Measurements from ENCODE around the gene PLEKHN1.
A peak's percentile ranks its signal among the peaks of the same experiment; 100 is the strongest.

Gene PLEKHN1

GRCh38 chr1:966135-966703, at the start of gene PLEKHN1:
Gene PLEKHN1, plus strand, starts transcription at chr1:966482. Its CDS starts 50 bp downstream, at chr1:966532.
- DNase-seq = peak; percentile 55
- peaks cover 16% of the 10 kb centered on the region for H3K36me3 ChIP-seq (replicated peaks)
- in situ Hi-C loops (cut with HindIII; ENCODE audit: low pct_ligation_motif_present, low sequenced_read_pairs) = no loop called here
- H3K27ac ChIP-seq = peak within 1 kb of the TSS; percentile 70
- H3K4me3 ChIP-seq (ENCODE audit: low read depth, low read length) = peak within 1 kb of the TSS; percentile 63
- no peak for TF ChIP-seq CTCF (IDR thresholded peaks at IDR 0.05; ENCODE audit: low read depth, low read length, missing control alignments)
- peaks cover 4% of the 10 kb centered on the region for H3K27me3 ChIP-seq (replicated peaks)

- DNase-seq = no peak
- in situ Hi-C loops (cut with HindIII; ENCODE audit: low pct_ligation_motif_present, low sequenced_read_pairs) = no loop called here
Measured at GRCh38 chr1:917076-917459, 49.2 kb upstream of the PLEKHN1 start.

GRCh38 chr1:917466-918091, 48.7 kb upstream of the PLEKHN1 start:
- H3K36me3 ChIP-seq (replicated peaks) = no peaks in the 10 kb centered on the region
- DNase-seq = no peak
- in situ Hi-C loops (cut with HindIII; ENCODE audit: low pct_ligation_motif_present, low sequenced_read_pairs) = no loop called here
- TF ChIP-seq CTCF (IDR thresholded peaks at IDR 0.05; ENCODE audit: low read depth, low read length, missing control alignments) = no peak
- H3K27me3 ChIP-seq (replicated peaks) = peaks cover 42% of the 10 kb centered on the region
- no peak overlapping the region for H3K4me3 ChIP-seq (ENCODE audit: low read depth, low read length)
- H3K27ac ChIP-seq = no peak overlapping the region

More at GRCh38 chr1:917076-917459, 49.2 kb upstream of the PLEKHN1 start:
- Histone ChIP-seq H3K36me3 (replicated peaks) (no peaks in the 10 kb centered on the region), H3K27ac (no peak overlapping the region), H3K27me3 (replicated peaks) (peaks cover 42% of the 10 kb centered on the region), H3K4me3 (ENCODE audit: low read depth, low read length) (no peak overlapping the region)
- no peak for TF ChIP-seq CTCF (IDR thresholded peaks at IDR 0.05; ENCODE audit: low read depth, low read length, missing control alignments)

GRCh38 chr1:918353-918752, 47.9 kb upstream of the PLEKHN1 start:
- H3K27me3 ChIP-seq (replicated peaks) = peaks cover 48% of the 10 kb centered on the region
- H3K4me3 ChIP-seq (ENCODE audit: low read depth, low read length) = no peak overlapping the region
- TF ChIP-seq CTCF (IDR thresholded peaks at IDR 0.05; ENCODE audit: low read depth, low read length, missing control alignments) = no peak
- in situ Hi-C loops (cut with HindIII; ENCODE audit: low pct_ligation_motif_present, low sequenced_read_pairs) = no loop called here
- no peak for DNase-seq
- no peak overlapping the region for H3K27ac ChIP-seq
- H3K36me3 ChIP-seq (replicated peaks) = no peaks in the 10 kb centered on the region

GRCh38 chr1:918843-919242, 47.4 kb upstream of the PLEKHN1 start:
- in situ Hi-C loops (cut with HindIII; ENCODE audit: low pct_ligation_motif_present, low sequenced_read_pairs) = no loop called here
- no peak for DNase-seq
- H3K27ac ChIP-seq = no peak overlapping the region
- H3K4me3 ChIP-seq (ENCODE audit: low read depth, low read length) = no peak overlapping the region
- H3K27me3 ChIP-seq (replicated peaks) = peaks cover 47% of the 10 kb centered on the region
- no peak for TF ChIP-seq CTCF (IDR thresholded peaks at IDR 0.05; ENCODE audit: low read depth, low read length, missing control alignments)
- no peaks in the 10 kb centered on the region for H3K36me3 ChIP-seq (replicated peaks)
